HEK293 (cell line): ENCODE measurements around the gene CACYBP.

Experiments
- CTCF ChIA-PET: fragments of 350-600 bp; formaldehyde crosslinking; extraction: SDS; loops from one replicate; lab custom pipeline; 2021; ENCODE audit warnings: antibody characterized with exemption; lab: Yijun Ruan, JAX
- POLR2A ChIA-PET: fragments of 300-600 bp; formaldehyde crosslinking; extraction: SDS; loops from one replicate; lab custom pipeline; 2020; ENCODE audit warnings: antibody characterized with exemption, inconsistent platforms; lab: Yijun Ruan, JAX
- H3K27ac ChIP-seq: fragments of 200-500 bp; sonication (Bioruptor generic); 2 replicates; pipeline ENCODE4 v1.5.1; 2014; ENCODE audit warnings: low read depth, low read length, control low read depth, inconsistent platforms; ENCODE audit errors: extremely low read depth
- H3K36me3 ChIP-seq, 2 experiments: fragments of 200-500 bp in 1 of 2; sonication (Bioruptor generic) in 1 of 2; 1 replicate in 1 of 2; 2 replicates in 1 of 2; pipeline ENCODE4 v1.5.1; 2014 to 2017; ENCODE audit warnings: inconsistent platforms in 2 of 2, low read length in 2 of 2; ENCODE audit not compliant: control insufficient read depth in 2 of 2, insufficient read depth in 1 of 2
- H3K4me1 ChIP-seq: fragments of 200-500 bp; sonication (Bioruptor generic); 2 replicates; pipeline ENCODE4 v1.5.1; 2014; ENCODE audit warnings: mild to moderate bottlenecking, low read length, inconsistent platforms; ENCODE audit not compliant: control insufficient read depth, insufficient read depth
- H3K4me3 ChIP-seq: 2 replicates; pipeline ENCODE4 v1.5.1; 2011; ENCODE audit warnings: low read depth, mild to moderate bottlenecking, control low read depth, low read length, moderate library complexity
- H3K9me3 ChIP-seq: fragments of 200-500 bp; sonication (Bioruptor generic); 2 replicates; pipeline ENCODE4 v1.5.1; 2014; ENCODE audit warnings: low read depth, low read length, inconsistent platforms; ENCODE audit not compliant: control insufficient read depth, insufficient read depth
- GLIS2 ChIP-seq: fragments of 450-650 bp; formaldehyde crosslinking; IDR thresholded peaks from 2 replicates; pipeline ENCODE4 v1.5.1; 2016; ENCODE audit warnings: missing biosample characterization, missing genetic modification characterization
- KLF10 ChIP-seq: fragments of 450-650 bp; IDR thresholded peaks from 2 replicates; pipeline ENCODE4 v1.5.1; 2018; ENCODE audit warnings: missing biosample characterization, mild to moderate bottlenecking, missing genetic modification characterization
- KLF16 ChIP-seq: fragments of 450-650 bp; formaldehyde crosslinking; IDR thresholded peaks from 2 replicates; pipeline ENCODE4 v1.5.1; 2017; ENCODE audit warnings: missing biosample characterization, missing genetic modification characterization
- OVOL3 ChIP-seq: fragments of 450-650 bp; formaldehyde crosslinking; IDR thresholded peaks from 2 replicates; pipeline ENCODE4 v1.5.1; 2016; ENCODE audit warnings: missing biosample characterization, missing genetic modification characterization
- PBX3 ChIP-seq: sonication (generic); formaldehyde crosslinking; IDR thresholded peaks from 2 replicates; pipeline ENCODE4 v1.8.1; 2022; ENCODE audit warnings: mild to moderate bottlenecking, moderate library complexity, missing genetic modification reagents
- SALL2 ChIP-seq: fragments of 450-650 bp; formaldehyde crosslinking; IDR thresholded peaks from 2 replicates; pipeline ENCODE4 v1.5.0; 2017; ENCODE audit warnings: missing biosample characterization, mild to moderate bottlenecking, missing genetic modification characterization, borderline replicate concordance
- SCRT2 ChIP-seq: fragments of 450-650 bp; formaldehyde crosslinking; IDR thresholded peaks from 2 replicates; pipeline ENCODE4 v1.5.1; 2016; ENCODE audit warnings: missing biosample characterization, missing genetic modification characterization
- ZBTB17 ChIP-seq: fragments of 450-650 bp; formaldehyde crosslinking; IDR thresholded peaks from 2 replicates; pipeline ENCODE4 v1.5.1; 2016; ENCODE audit warnings: missing biosample characterization, missing genetic modification characterization
- ZBTB26 ChIP-seq: fragments of 450-650 bp; formaldehyde crosslinking; optimal IDR thresholded peaks from 2 replicates; pipeline ENCODE3; 2016; ENCODE audit warnings: missing biosample characterization, mild to moderate bottlenecking, missing genetic modification characterization
- ZBTB49 ChIP-seq: fragments of 450-650 bp; formaldehyde crosslinking; IDR thresholded peaks from 2 replicates; pipeline ENCODE4 v1.5.1; 2016; ENCODE audit warnings: missing biosample characterization, missing genetic modification characterization, low read depth
- ZFP37 ChIP-seq: fragments of 450-650 bp; formaldehyde crosslinking; IDR thresholded peaks from 2 replicates; pipeline ENCODE4 v1.5.1; 2016; ENCODE audit warnings: missing biosample characterization, missing genetic modification characterization
- ZNF221 ChIP-seq: fragments of 450-650 bp; formaldehyde crosslinking; IDR thresholded peaks from 2 replicates; pipeline ENCODE4 v1.5.1; 2017; ENCODE audit warnings: missing biosample characterization, missing genetic modification characterization, borderline replicate concordance
- ZNF341 ChIP-seq: fragments of 450-650 bp; formaldehyde crosslinking; IDR thresholded peaks from 2 replicates; pipeline ENCODE4; 2016; ENCODE audit warnings: low read depth, missing biosample characterization, missing genetic modification characterization
- ZNF350 ChIP-seq: fragments of 450-650 bp; formaldehyde crosslinking; IDR thresholded peaks from 2 replicates; pipeline ENCODE4 v1.5.0; 2017; ENCODE audit warnings: missing biosample characterization, mild to moderate bottlenecking, missing genetic modification characterization
- ZNF394 ChIP-seq: fragments of 450-650 bp; formaldehyde crosslinking; IDR thresholded peaks from 2 replicates; pipeline ENCODE4 v1.5.1; 2016; ENCODE audit warnings: missing biosample characterization, missing genetic modification characterization, mild to moderate bottlenecking, moderate library complexity, borderline replicate concordance
- ZNF449 ChIP-seq: fragments of 450-650 bp; formaldehyde crosslinking; IDR thresholded peaks from 2 replicates; pipeline ENCODE4 v1.5.1; 2017; ENCODE audit warnings: missing biosample characterization, mild to moderate bottlenecking, missing genetic modification characterization, moderate library complexity
- ZNF488 ChIP-seq: fragments of 450-650 bp; formaldehyde crosslinking; IDR thresholded peaks from 2 replicates; pipeline ENCODE4 v1.5.1; 2016; ENCODE audit warnings: missing biosample characterization, missing genetic modification characterization
- ZNF571 ChIP-seq: fragments of 450-650 bp; formaldehyde crosslinking; IDR thresholded peaks from 2 replicates; pipeline ENCODE4 v1.5.0; 2017; ENCODE audit warnings: missing biosample characterization, missing genetic modification characterization
- ZNF580 ChIP-seq: fragments of 450-650 bp; formaldehyde crosslinking; IDR thresholded peaks from 2 replicates; pipeline ENCODE4 v1.5.1; 2016; ENCODE audit warnings: missing biosample characterization, missing genetic modification characterization
- ZNF610 ChIP-seq: fragments of 450-650 bp; formaldehyde crosslinking; IDR thresholded peaks from 2 replicates; pipeline ENCODE4 v1.5.1; 2016; ENCODE audit warnings: missing biosample characterization, missing genetic modification characterization, borderline replicate concordance
- ZNF664 ChIP-seq: fragments of 450-650 bp; formaldehyde crosslinking; IDR thresholded peaks from 2 replicates; pipeline ENCODE4 v1.5.1; 2016; ENCODE audit warnings: missing biosample characterization, missing genetic modification characterization
- ZNF701 ChIP-seq: fragments of 450-650 bp; formaldehyde crosslinking; IDR thresholded peaks from 2 replicates; pipeline ENCODE4 v1.5.1; 2016; ENCODE audit warnings: missing biosample characterization, missing genetic modification characterization
- ZNF777 ChIP-seq: fragments of 450-650 bp; formaldehyde crosslinking; IDR thresholded peaks from 2 replicates; pipeline ENCODE4 v1.5.1; 2017; ENCODE audit warnings: missing biosample characterization, missing genetic modification characterization, borderline replicate concordance
- ZSCAN23 ChIP-seq: fragments of 450-650 bp; formaldehyde crosslinking; IDR thresholded peaks from 2 replicates; pipeline ENCODE4 v1.5.1; 2016; ENCODE audit warnings: missing biosample characterization, missing genetic modification characterization
- ZSCAN4 ChIP-seq: fragments of 450-650 bp; formaldehyde crosslinking; IDR thresholded peaks from 2 replicates; pipeline ENCODE4 v1.5.1; 2017; ENCODE audit warnings: missing biosample characterization, missing genetic modification characterization

CACYBP gene

GRCh38 chr1:174995121-174995520 is 4.6 kb upstream of the CACYBP start:
- Histone ChIP-seq H3K4me1 (peaks cover 8% of the 10 kb centered on the region; the same call in 1 of the 2 replicates), H3K4me3 (no peak overlapping the region), H3K36me3 (peaks cover 0 to 10% of the 10 kb centered on the region in 2 experiments; a peak in 1 of 3 replicates), H3K9me3 (no peaks in the 10 kb centered on the region), H3K27ac (no peak overlapping the region)
- TF ChIP-seq ZNF394, result no peak
- TF ChIP-seq PBX3, result no peak
- TF ChIP-seq ZBTB17 (tag by site-specific recombination), result no peak
- no peak for TF ChIP-seq OVOL3 (tag by site-specific recombination)
- no peak for TF ChIP-seq SALL2 (tag by site-specific recombination)
- TF ChIP-seq ZNF701 (tag by site-specific recombination), result no peak
- TF ChIP-seq ZNF341, result no peak
- no peak for TF ChIP-seq ZFP37 (tag by site-specific recombination)
- no peak for TF ChIP-seq ZSCAN4 (tag by site-specific recombination)
- TF ChIP-seq ZBTB26 (tag by site-specific recombination), result no peak
- no peak for TF ChIP-seq ZNF221 (tag by site-specific recombination)
- no peak for TF ChIP-seq ZNF571 (tag by site-specific recombination)
- TF ChIP-seq ZNF350 (tag by site-specific recombination), result no peak
- TF ChIP-seq ZNF610 (tag by site-specific recombination), result no peak
- TF ChIP-seq KLF10 (tag by site-specific recombination), result no peak
- ChIA-PET CTCF (no interaction called here), POLR2A (no interaction called here)

GRCh38 chr1:174995916-174996315 is 3.8 kb upstream of the CACYBP start:
- Histone ChIP-seq H3K9me3 (no peaks in the 10 kb centered on the region), H3K27ac (no peak overlapping the region), H3K4me1 (peaks cover 8% of the 10 kb centered on the region; the same call in 1 of the 2 replicates), H3K4me3 (no peak overlapping the region), H3K36me3 (peaks cover 0 to 10% of the 10 kb centered on the region in 2 experiments; a peak in 1 of 3 replicates)
- CTCF ChIA-PET, result interaction anchor here (1.4 kb wide), 1 partner anchor 13 kb away, joined by 4 read pairs; no protein-coding TSS in a partner anchor
- POLR2A ChIA-PET, result no interaction called here
- no peak for TF ChIP-seq ZNF580
- no peak for TF ChIP-seq ZNF777
- TF ChIP-seq KLF16 (tag by site-specific recombination), result no peak
- no peak for TF ChIP-seq ZNF341
- no peak for TF ChIP-seq ZNF488 (tag by site-specific recombination)
- no peak for TF ChIP-seq SCRT2 (tag by site-specific recombination)
- no peak for TF ChIP-seq ZNF664 (tag by site-specific recombination)
- TF ChIP-seq ZBTB49 (tag by site-specific recombination), result no peak
- TF ChIP-seq GLIS2 (tag by site-specific recombination), result no peak
- no peak for TF ChIP-seq ZNF449 (tag by site-specific recombination)
- TF ChIP-seq ZSCAN23 (tag by site-specific recombination), result no peak
